Right atrium auricular region (tissue), 2 donors: Measurements from ENCODE around the gene ADAMTS17. TPM values are rescaled to one million over a fixed set of nuclear protein-coding genes. Genes with fewer than 3 reads are reported as not detected.

Experiments
- DNase-seq: peaks from one replicate; pipeline ENCODE4 v3.0.0-alpha.2; 2019; ENCODE audit warnings: low spot score
- H3K27ac ChIP-seq, 2 donors: fragments of 200-600 bp; sonication (generic); 1 replicate in 1 of 2; 2 replicates in 1 of 2; pipeline ENCODE4 v1.5.1; 2016 to 2019
- H3K27me3 ChIP-seq, 2 donors: fragments of 200-600 bp; sonication (generic); one replicate each; pipeline versions ENCODE4 v1.5.1 to v1.6.0; 2017 to 2019
- H3K36me3 ChIP-seq: fragments of 200-600 bp; sonication (generic); one replicate; pipeline ENCODE4 v1.5.1; 2016
- H3K4me1 ChIP-seq, 2 donors: fragments of 200-600 bp; sonication (generic); one replicate each; pipeline versions ENCODE4 v1.5.1 to v1.6.0; 2017 to 2019
- H3K4me3 ChIP-seq, 2 donors: fragments of 200-600 bp; sonication (generic); 1 replicate in 1 of 2; 2 replicates in 1 of 2; pipeline ENCODE4 v1.5.1; 2017 to 2019; ENCODE audit warnings: mild to moderate bottlenecking in 1 of 2, moderate library complexity in 1 of 2
- H3K9me3 ChIP-seq, 2 donors: fragments of 200-600 bp; sonication (generic); one replicate each; pipeline ENCODE4 v1.5.1; 2019
- total RNA-seq, 2 donors: library from RNA; depleted of rRNA; stranded (reverse); fragments of >200 nt; gene quantifications; one replicate each; pipeline ENCODE4 v1.1.0, GENCODE V29; 2016
- TF ChIP-seq, protein P1 (sequence below), 2 donors: fragments of 200-600 bp; sonication (generic); IDR thresholded peaks; one replicate each; pipeline ENCODE4 v1.5.1; 2019; ENCODE audit warnings: antibody characterized with exemption in 2 of 2

The ADAMTS17 gene
- total RNA-seq, 2 donors from 2014 or later = 3.6 to 4.4 TPM

- Histone ChIP-seq H3K4me3 (no peak overlapping the region), H3K27ac (no peak overlapping the region), H3K27me3 (no peaks in the 10 kb centered on the region), H3K4me1 (no peaks in the 10 kb centered on the region), H3K36me3 (no peaks in the 10 kb centered on the region), H3K9me3 (no peaks in the 10 kb centered on the region)
- DNase-seq = no peak
- TF ChIP-seq, protein P1, sequence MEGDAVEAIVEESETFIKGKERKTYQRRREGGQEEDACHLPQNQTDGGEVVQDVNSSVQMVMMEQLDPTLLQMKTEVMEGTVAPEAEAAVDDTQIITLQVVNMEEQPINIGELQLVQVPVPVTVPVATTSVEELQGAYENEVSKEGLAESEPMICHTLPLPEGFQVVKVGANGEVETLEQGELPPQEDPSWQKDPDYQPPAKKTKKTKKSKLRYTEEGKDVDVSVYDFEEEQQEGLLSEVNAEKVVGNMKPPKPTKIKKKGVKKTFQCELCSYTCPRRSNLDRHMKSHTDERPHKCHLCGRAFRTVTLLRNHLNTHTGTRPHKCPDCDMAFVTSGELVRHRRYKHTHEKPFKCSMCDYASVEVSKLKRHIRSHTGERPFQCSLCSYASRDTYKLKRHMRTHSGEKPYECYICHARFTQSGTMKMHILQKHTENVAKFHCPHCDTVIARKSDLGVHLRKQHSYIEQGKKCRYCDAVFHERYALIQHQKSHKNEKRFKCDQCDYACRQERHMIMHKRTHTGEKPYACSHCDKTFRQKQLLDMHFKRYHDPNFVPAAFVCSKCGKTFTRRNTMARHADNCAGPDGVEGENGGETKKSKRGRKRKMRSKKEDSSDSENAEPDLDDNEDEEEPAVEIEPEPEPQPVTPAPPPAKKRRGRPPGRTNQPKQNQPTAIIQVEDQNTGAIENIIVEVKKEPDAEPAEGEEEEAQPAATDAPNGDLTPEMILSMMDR (IDR thresholded peaks at IDR 0.05) = no peak
Observed at GRCh38 chr15:100007609-100008008, 334.2 kb downstream of the ADAMTS17 start.

- TF ChIP-seq, protein P1 (IDR thresholded peaks at IDR 0.05) = no peak
- Histone ChIP-seq H3K4me3 (no peak overlapping the region), H3K36me3 (no peaks in the 10 kb centered on the region), H3K4me1 (no peaks in the 10 kb centered on the region), H3K27ac (no peak overlapping the region), H3K27me3 (no peaks in the 10 kb centered on the region), H3K9me3 (no peaks in the 10 kb centered on the region)
- DNase-seq = no peak
Observed at GRCh38 chr15:100005715-100006114, 336.1 kb downstream of the ADAMTS17 start.

DNA sequence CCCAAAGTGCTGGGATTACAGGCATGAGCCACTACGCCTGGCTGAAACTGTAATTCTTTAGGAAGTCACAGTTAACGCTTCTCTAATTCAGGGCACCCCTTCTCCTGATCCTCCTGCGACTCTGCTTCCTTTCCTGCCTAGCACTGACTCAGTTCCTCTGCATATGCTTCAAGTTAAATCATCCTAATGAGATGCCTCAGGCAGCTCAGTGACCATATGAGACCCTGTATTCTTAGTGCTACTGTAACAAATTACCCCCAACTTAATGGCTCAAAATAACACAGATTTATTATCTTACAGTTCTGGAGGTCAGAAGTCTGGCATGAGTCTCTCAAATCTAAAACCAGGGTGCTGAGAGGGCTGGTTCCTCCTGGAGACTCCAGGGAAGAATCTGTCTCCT lies 336.8 kb downstream of the ADAMTS17 start:
- no peaks in the 10 kb centered on the region for H3K36me3 ChIP-seq
- no peaks in the 10 kb centered on the region for H3K27me3 ChIP-seq
- TF ChIP-seq, protein P1 (IDR thresholded peaks at IDR 0.05) = no peak
- no peaks in the 10 kb centered on the region for H3K4me1 ChIP-seq
- H3K9me3 ChIP-seq = no peaks in the 10 kb centered on the region
- H3K4me3 ChIP-seq = no peak overlapping the region
- no peak for DNase-seq
- H3K27ac ChIP-seq = no peak overlapping the region

GRCh38 chr15:100002787-100003536 lies 338.8 kb downstream of the ADAMTS17 start:
- H3K36me3 ChIP-seq = no peaks in the 10 kb centered on the region
- no peaks in the 10 kb centered on the region for H3K4me1 ChIP-seq
- TF ChIP-seq, protein P1 (IDR thresholded peaks at IDR 0.05) = no peak
- H3K27me3 ChIP-seq = no peaks in the 10 kb centered on the region
- no peaks in the 10 kb centered on the region for H3K9me3 ChIP-seq
- no peak for DNase-seq
- H3K4me3 ChIP-seq = no peak overlapping the region
- no peak overlapping the region for H3K27ac ChIP-seq

DNA sequence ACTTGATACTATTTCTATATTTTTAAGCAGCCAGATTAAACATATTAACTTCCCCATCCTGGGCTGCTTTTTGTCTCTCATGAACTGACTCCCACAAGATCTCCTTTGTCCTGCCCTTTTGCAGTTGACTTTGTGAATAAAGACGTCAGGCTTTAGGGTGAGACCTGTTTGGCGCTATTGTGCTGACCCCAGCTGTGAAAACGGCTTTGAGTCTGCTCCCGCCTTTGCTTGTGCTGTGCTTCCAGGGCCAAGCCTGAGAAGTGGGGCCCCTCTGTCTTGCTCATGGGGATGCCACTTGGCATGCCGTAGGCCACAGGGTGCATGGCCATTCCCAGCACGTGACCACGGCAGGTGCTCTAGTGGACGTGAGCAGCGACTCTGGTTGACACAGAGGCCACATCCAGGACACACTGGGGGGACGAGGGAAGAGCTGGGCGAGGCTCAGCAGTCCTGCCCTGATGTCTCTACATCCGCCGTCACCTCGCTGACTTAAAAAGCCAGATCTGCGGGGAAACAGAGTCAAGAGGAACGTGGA lies 339.6 kb downstream of the ADAMTS17 start:
- H3K4me1 ChIP-seq = no peaks in the 10 kb centered on the region
- no peaks in the 10 kb centered on the region for H3K36me3 ChIP-seq
- no peak for DNase-seq
- no peak overlapping the region for H3K27ac ChIP-seq
- no peaks in the 10 kb centered on the region for H3K27me3 ChIP-seq
- H3K4me3 ChIP-seq = no peak overlapping the region
- no peaks in the 10 kb centered on the region for H3K9me3 ChIP-seq
- TF ChIP-seq, protein P1 (IDR thresholded peaks at IDR 0.05) = no peak
